ENCODE measurements around the gene MAP2K1.

DNA sequence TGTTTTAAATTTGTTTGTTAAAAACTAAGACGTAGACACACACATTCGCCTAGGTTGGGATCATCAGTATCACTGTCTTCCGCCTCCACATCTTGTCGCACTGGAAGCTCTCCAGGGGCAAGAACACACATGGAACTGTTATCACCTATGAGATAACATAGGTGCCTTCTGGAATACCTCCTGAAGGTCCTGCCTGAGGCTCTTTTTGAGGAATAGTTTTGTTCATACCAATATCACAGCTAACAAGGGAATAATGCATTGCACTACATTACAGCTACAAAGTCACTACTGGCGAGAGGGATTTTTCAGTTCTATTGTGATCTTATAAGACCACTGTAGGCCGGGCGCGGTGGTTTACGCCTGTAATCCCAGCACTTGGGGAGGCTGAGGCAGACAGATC lies 148.3 kb downstream of the MAP2K1 start:
- no peak for TF ChIP-seq REST (IDR thresholded peaks at IDR 0.05; ENCODE audit: low read depth, low read length)
- no peak for TF ChIP-seq MEF2A (IDR thresholded peaks at IDR 0.05; ENCODE audit: borderline replicate concordance, low read depth)
- TF ChIP-seq ELF1 (IDR thresholded peaks at IDR 0.05), result no peak
- TF ChIP-seq RAD21 (IDR thresholded peaks at IDR 0.05; ENCODE audit: low read length), result no peak
- no peak for TF ChIP-seq CTCF (IDR thresholded peaks at IDR 0.05)
- TF ChIP-seq, protein P1, sequence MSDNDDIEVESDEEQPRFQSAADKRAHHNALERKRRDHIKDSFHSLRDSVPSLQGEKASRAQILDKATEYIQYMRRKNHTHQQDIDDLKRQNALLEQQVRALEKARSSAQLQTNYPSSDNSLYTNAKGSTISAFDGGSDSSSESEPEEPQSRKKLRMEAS (IDR thresholded peaks at IDR 0.05; ENCODE audit: low read depth), result no peak
- TF ChIP-seq POLR2AphosphoS5 (IDR thresholded peaks at IDR 0.05; ENCODE audit: low read depth, low read length), result no peak
- TF ChIP-seq CHD2 (IDR thresholded peaks at IDR 0.05; ENCODE audit: low read length, partially characterized antibody), result no peak
- no peak for TF ChIP-seq GABPA (IDR thresholded peaks at IDR 0.05; ENCODE audit: low read depth)

Data from SK-N-SH (cell line).